IMR-90 (cell line): ENCODE data around the gene ATP5PO.

Experiments used
- BHLHE40 ChIP-seq: fragments of 150-350 bp; IDR thresholded peaks from 2 replicates; pipeline ENCODE4 v1.6.1; 2016; ENCODE audit warnings: mild to moderate bottlenecking, low read depth, low read length
- SMC3 ChIP-seq: fragments of 150-350 bp; IDR thresholded peaks from 2 replicates; pipeline ENCODE4 v1.6.1; 2016; ENCODE audit warnings: low read depth, mild to moderate bottlenecking, antibody characterized with exemption, low read length, moderate library complexity
- TF ChIP-seq, protein P1 (sequence below): conservative IDR thresholded peaks from 2 replicates; pipeline ENCODE4 v1.5.1; 2012; ENCODE audit warnings: mild to moderate bottlenecking, low read depth, low read length, improper control_type of control experiment

DNA sequence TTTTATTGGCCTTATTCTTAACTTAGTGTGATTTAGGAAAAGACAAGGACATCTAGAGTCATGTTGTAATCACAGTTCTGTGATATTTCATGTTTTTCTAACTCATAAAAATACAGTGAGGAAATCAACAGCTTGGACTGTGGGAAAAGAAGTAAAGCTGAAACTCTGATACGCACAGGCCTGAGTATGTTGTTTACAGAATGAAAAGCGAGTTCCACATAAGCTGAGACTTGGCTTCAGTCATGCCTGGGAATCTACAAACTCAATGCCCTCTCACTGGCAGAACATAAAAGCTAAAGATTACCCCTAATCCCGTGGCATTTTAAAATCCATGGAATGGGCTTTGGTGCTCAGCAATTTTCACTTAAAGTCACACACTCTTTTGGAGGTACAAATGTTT, 23.6 kb upstream of the ATP5PO start:
- TF ChIP-seq, protein P1, sequence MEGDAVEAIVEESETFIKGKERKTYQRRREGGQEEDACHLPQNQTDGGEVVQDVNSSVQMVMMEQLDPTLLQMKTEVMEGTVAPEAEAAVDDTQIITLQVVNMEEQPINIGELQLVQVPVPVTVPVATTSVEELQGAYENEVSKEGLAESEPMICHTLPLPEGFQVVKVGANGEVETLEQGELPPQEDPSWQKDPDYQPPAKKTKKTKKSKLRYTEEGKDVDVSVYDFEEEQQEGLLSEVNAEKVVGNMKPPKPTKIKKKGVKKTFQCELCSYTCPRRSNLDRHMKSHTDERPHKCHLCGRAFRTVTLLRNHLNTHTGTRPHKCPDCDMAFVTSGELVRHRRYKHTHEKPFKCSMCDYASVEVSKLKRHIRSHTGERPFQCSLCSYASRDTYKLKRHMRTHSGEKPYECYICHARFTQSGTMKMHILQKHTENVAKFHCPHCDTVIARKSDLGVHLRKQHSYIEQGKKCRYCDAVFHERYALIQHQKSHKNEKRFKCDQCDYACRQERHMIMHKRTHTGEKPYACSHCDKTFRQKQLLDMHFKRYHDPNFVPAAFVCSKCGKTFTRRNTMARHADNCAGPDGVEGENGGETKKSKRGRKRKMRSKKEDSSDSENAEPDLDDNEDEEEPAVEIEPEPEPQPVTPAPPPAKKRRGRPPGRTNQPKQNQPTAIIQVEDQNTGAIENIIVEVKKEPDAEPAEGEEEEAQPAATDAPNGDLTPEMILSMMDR, result no peak
- TF ChIP-seq SMC3 (no peak), BHLHE40 (no peak)
